ENCODE measurements around the gene RHOT2. TPM values are rescaled to one million over a fixed set of nuclear protein-coding genes. Genes with fewer than 3 reads are reported as not detected.

The RHOT2 gene
- total RNA-seq, 4 donors from 2014 or later: 36.1 to 86.7 (median 58.7) TPM

GRCh38 chr16:669666-670065 lies 1.7 kb downstream of the RHOT2 start:
- no peak for TF ChIP-seq POLR2A (IDR thresholded peaks at IDR 0.05)
- TF ChIP-seq, protein P1, sequence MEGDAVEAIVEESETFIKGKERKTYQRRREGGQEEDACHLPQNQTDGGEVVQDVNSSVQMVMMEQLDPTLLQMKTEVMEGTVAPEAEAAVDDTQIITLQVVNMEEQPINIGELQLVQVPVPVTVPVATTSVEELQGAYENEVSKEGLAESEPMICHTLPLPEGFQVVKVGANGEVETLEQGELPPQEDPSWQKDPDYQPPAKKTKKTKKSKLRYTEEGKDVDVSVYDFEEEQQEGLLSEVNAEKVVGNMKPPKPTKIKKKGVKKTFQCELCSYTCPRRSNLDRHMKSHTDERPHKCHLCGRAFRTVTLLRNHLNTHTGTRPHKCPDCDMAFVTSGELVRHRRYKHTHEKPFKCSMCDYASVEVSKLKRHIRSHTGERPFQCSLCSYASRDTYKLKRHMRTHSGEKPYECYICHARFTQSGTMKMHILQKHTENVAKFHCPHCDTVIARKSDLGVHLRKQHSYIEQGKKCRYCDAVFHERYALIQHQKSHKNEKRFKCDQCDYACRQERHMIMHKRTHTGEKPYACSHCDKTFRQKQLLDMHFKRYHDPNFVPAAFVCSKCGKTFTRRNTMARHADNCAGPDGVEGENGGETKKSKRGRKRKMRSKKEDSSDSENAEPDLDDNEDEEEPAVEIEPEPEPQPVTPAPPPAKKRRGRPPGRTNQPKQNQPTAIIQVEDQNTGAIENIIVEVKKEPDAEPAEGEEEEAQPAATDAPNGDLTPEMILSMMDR (IDR thresholded peaks at IDR 0.05): no peak
- no peak overlapping the region for H3K4me3 ChIP-seq (ENCODE audit: low read depth, poor library complexity, severe bottlenecking)
- no peak for DNase-seq (ENCODE audit: low spot score in 2 of 2)
- intact Hi-C loops (cut with DNase I; ENCODE audit: low total_unique reads): loop anchor here (10.0 kb wide), 1 partner anchor 125 kb away; no protein-coding TSS in a partner anchor
- 92 to 97% methylated on average over 12 of the region's 13 CpGs for WGBS, 2 donors

DNA sequence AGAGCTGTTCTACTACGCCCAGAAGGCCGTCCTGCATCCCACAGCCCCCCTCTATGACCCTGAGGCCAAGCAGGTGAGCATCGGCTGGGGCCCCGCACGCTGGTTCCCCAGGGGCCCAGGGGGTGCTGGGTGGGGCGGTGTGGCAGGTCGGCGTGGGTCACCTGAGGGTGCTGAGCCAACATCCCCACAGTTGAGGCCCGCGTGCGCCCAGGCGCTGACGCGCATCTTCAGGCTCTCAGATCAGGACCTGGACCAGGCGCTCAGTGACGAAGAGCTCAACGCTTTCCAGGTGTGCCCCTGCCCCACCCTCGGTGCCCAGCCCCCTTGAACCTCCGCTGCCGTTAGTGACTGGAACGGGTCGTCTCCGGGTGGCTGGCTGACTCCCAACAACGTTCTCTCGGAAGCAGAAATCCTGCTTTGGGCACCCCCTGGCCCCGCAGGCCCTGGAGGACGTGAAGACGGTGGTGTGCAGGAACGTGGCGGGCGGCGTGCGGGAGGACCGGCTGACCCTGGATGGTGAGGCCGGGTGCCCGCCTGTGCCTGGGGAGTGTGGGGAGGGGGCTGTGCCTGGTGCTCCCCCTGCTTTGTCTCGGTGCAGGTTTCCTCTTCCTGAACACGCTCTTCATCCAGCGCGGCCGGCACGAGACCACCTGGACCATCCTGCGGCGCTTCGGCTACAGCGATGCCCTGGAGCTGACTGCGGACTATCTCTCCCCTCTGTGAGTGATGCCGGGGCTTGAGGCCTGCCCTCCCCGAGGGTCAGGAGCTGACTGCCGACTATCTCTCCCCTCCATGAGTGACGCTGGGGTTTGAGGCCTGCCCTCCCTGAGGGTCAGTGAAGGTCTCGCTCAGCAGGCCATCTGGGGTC lies 2.8 kb downstream of the RHOT2 start:
- intact Hi-C loops (cut with DNase I; ENCODE audit: low total_unique reads): no loop called here
- TF ChIP-seq POLR2A (IDR thresholded peaks at IDR 0.05): no peak
- TF ChIP-seq, protein P1 (IDR thresholded peaks at IDR 0.05): no peak
- WGBS, 2 donors: 91 to 93% methylated on average over 47 to 51 of the region's 52 CpGs
- no peak overlapping the region for H3K4me3 ChIP-seq (ENCODE audit: low read depth, poor library complexity, severe bottlenecking)
- DNase-seq (ENCODE audit: low spot score in 2 of 2): no peak

DNA sequence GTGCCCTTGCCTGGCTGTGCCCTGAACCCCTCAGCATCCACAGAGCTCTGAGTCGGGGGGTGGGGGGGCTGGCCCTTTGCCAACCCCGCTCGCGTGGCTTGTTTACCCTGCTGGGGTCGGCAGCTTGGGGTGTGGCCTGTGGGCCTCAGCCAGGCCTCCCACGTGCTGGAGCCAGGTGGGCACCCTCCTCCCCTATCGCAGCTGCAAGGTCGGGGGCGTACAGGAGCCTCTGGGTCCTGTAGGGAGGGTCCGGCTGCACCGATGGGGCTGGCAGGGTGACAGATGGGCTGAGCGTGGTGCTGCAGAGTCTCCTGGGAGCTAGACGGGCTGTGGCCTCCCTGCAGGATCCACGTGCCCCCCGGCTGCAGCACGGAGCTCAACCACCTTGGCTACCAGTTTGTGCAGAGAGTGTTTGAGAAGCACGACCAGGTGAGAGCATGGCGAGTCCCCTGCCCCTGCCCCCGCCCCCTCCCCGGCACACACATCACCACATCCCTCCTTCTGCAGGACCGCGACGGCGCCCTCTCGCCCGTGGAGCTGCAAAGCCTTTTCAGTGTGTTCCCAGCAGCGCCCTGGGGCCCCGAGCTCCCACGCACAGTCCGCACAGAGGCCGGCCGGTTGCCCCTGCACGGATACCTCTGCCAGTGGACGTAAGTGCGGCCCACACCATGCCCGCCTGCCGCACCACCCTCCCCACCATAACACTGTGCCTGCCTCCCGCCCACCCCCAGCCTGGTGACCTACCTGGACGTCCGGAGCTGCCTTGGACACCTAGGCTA lies 3.6 kb downstream of the RHOT2 start:
- intact Hi-C loops (cut with DNase I; ENCODE audit: low total_unique reads): no loop called here
- no peak for DNase-seq (ENCODE audit: low spot score in 2 of 2)
- no peak for TF ChIP-seq POLR2A (IDR thresholded peaks at IDR 0.05)
- TF ChIP-seq, protein P1 (IDR thresholded peaks at IDR 0.05): no peak

DNA sequence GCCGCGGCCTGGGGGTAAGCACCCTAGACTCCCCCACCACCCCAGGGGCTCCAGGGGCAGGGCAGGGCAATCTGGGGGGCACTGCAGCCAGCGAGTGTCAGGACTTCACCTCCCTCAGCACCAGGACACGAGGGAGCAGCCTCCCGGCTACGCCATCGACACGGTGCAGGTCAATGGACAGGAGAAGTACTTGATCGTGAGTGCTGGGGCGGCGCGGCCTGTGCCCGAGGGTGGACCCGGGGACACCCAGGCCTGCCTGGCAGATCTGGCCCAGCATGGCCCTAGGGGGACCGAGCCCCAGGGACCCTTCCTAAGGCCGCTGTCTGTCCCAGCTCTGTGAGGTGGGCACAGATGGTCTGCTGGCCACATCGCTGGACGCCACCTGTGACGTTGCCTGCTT lies 4.4 kb downstream of the RHOT2 start:
- intact Hi-C loops (cut with DNase I; ENCODE audit: low total_unique reads): no loop called here
- DNase-seq (ENCODE audit: low spot score in 2 of 2): no peak
- TF ChIP-seq, protein P1 (IDR thresholded peaks at IDR 0.05): no peak
- TF ChIP-seq POLR2A (IDR thresholded peaks at IDR 0.05): no peak
- no peak overlapping the region for H3K4me3 ChIP-seq (ENCODE audit: low read depth, poor library complexity, severe bottlenecking)
- WGBS, 2 donors: 93% methylated on average over 15 to 17 of the region's 19 CpGs

More for the DNA sequence above, 3.6 kb downstream of the RHOT2 start:
- H3K4me3 ChIP-seq (ENCODE audit: low read depth, poor library complexity, severe bottlenecking): no peak overlapping the region
- WGBS, 2 donors: 84 to 93% methylated on average over 24 to 33 of the region's 40 CpGs

- 93% methylated on average over 18 to 21 of the region's 21 CpGs for WGBS, 2 donors
- DNase-seq (ENCODE audit: low spot score in 2 of 2): no peak
- no peak for TF ChIP-seq POLR2A (IDR thresholded peaks at IDR 0.05)
- TF ChIP-seq, protein P1 (IDR thresholded peaks at IDR 0.05): no peak
- intact Hi-C loops (cut with DNase I; ENCODE audit: low total_unique reads): no loop called here
- H3K4me3 ChIP-seq (ENCODE audit: low read depth, poor library complexity, severe bottlenecking): no peak overlapping the region
Observed at GRCh38 chr16:672851-673250, 4.9 kb downstream of the RHOT2 start.

All from lower leg skin (tissue), 4 donors.